Small intestine (tissue), 7 donors: ENCODE results near the gene TREML4. TPM values are rescaled to one million over a fixed set of nuclear protein-coding genes. Genes with fewer than 3 reads are reported as not detected.
A peak's percentile ranks its signal among the peaks of the same experiment; 100 is the strongest.
"Not testable (repeated sequence)": the region's sequence is repeated elsewhere in the genome, so short reads cannot be mapped to it uniquely, and the experiment has no call there.

Experiments used
- DNase-seq, 2 donors: peaks; one replicate each; pipeline versions ENCODE4 v3.0.0 to v3.0.0-alpha.2; 2013
- FAIRE-seq: peaks from 2 replicates; lab custom pipeline; 2012; peaks lifted over from hg19 to GRCh38; lab: Jason Lieb, UNC
- H3K27ac ChIP-seq, 3 donors: one replicate each; pipeline ENCODE4 v1.5.1; 2013; ENCODE audit warnings: low read length in 2 of 3, mild to moderate bottlenecking in 2 of 3, control low read depth in 1 of 3, inconsistent platforms in 1 of 3, low read depth in 1 of 3, moderate library complexity in 1 of 3
- H3K27me3 ChIP-seq, 3 donors: one replicate each; pipeline ENCODE4 v1.6.1; 2013; ENCODE audit warnings: low read length in 3 of 3, inconsistent platforms in 1 of 3; ENCODE audit not compliant: control insufficient read depth in 3 of 3, insufficient read depth in 3 of 3
- H3K36me3 ChIP-seq, 3 donors: one replicate each; pipeline ENCODE4 v1.6.1; 2013; ENCODE audit warnings: low read length in 3 of 3, inconsistent platforms in 1 of 3, low read depth in 1 of 3, mild to moderate bottlenecking in 1 of 3, moderate library complexity in 1 of 3; ENCODE audit not compliant: control insufficient read depth in 3 of 3, insufficient read depth in 2 of 3
- H3K4me1 ChIP-seq, 3 donors: one replicate each; pipeline ENCODE4 v1.6.1; 2013; ENCODE audit warnings: low read length in 2 of 3, inconsistent platforms in 1 of 3, low read depth in 1 of 3, mild to moderate bottlenecking in 1 of 3, moderate library complexity in 1 of 3; ENCODE audit not compliant: control insufficient read depth in 3 of 3, insufficient read depth in 2 of 3
- H3K4me3 ChIP-seq, 3 donors: one replicate each; pipeline ENCODE4 v1.5.1; 2013; ENCODE audit warnings: low read length in 3 of 3, control low read depth in 1 of 3, inconsistent platforms in 1 of 3, low read depth in 1 of 3, mild to moderate bottlenecking in 1 of 3, moderate library complexity in 1 of 3
- H3K9me3 ChIP-seq, 2 donors: one replicate each; pipeline ENCODE4 v1.6.1; 2013; ENCODE audit warnings: low read depth in 1 of 2, low read length in 1 of 2; ENCODE audit not compliant: control insufficient read depth in 2 of 2, insufficient read depth in 1 of 2
- WGBS, 3 donors: extraction: QIAGEN DNeasy Blood & Tissue Kit; methylation state at CpG; one replicate each; pipeline ENCODE4 v1.1.7; 2013; 5-methylcytosine and 5-hydroxymethylcytosine counted together
- polyA plus RNA-seq, 4 donors: library from polyadenylated mRNA; stranded (reverse) in 3 of 4; unstranded in 1 of 4; fragments of 200-250 nt in 3 of 4; fragments of 120-200 nt in 1 of 4; gene quantifications; one replicate each; pipeline versions ENCODE4 v1.2.1 to v1.2.3, GENCODE V29; 2013
- donor health status: healthy with polysubstance abuse.
- donor health status: control.
- donor health status: control.
- donor health status: Bipolar disorder and iron deficiency.
- donor health status: healthy.

TREML4 gene
- polyA plus RNA-seq, 4 donors, result not detected

DNA sequence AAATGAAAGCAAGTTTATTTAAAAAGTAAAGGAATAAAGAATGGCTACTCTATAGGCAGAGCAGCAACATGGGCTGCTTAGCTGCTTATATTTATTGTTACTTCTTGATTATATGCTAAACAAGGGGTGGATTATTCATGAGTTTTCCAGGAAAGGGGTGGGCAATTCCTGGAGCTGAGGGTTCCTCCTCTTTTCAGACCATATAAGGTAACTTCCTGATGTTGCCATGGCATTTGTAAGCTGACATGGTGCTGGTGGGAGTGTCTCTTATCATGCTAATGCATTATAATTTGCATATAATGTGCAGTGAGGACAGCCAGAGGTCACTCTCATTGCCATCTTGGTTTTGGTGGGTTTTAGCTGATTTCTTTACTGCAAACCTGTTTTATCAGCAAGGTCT is 39.1 kb upstream of the TREML4 start:
- H3K4me1 ChIP-seq, DNase-seq, H3K9me3 ChIP-seq, H3K4me3 ChIP-seq, H3K27ac ChIP-seq, H3K36me3 ChIP-seq, FAIRE-seq: not testable (repeated sequence)
- H3K27me3 ChIP-seq, result peaks cover 0 to 18% (median 0%) of the 10 kb centered on the region in 3 donors

GRCh38 chr6:41189967-41190366 is 38.2 kb upstream of the TREML4 start:
- Histone ChIP-seq H3K9me3 (peaks cover 0 to 9% of the 10 kb centered on the region in 2 donors), H3K36me3 (no peaks in the 10 kb centered on the region), H3K4me1 (no peaks in the 10 kb centered on the region), H3K27me3 (peaks cover 0 to 21% (median 0%) of the 10 kb centered on the region in 3 donors), H3K27ac (no peak overlapping the region), H3K4me3 (no peak overlapping the region)
- DNase-seq (no peak), FAIRE-seq (no peak)
- 92 to 98% (median 94%) methylated on average over 2 of the region's 2 CpGs for WGBS, 3 donors

GRCh38 chr6:41190791-41191190 is 37.4 kb upstream of the TREML4 start:
- H3K4me1 ChIP-seq, result no peaks in the 10 kb centered on the region
- no peak for DNase-seq
- H3K27me3 ChIP-seq, result peaks cover 0 to 25% (median 0%) of the 10 kb centered on the region in 3 donors
- no peak for FAIRE-seq
- no peak overlapping the region for H3K4me3 ChIP-seq
- 66 to 76% (median 73%) methylated on average over 3 of the region's 3 CpGs for WGBS, 3 donors
- peaks cover 0 to 9% of the 10 kb centered on the region in 2 donors for H3K9me3 ChIP-seq
- no peaks in the 10 kb centered on the region for H3K36me3 ChIP-seq
- H3K27ac ChIP-seq, result no peak overlapping the region

DNA sequence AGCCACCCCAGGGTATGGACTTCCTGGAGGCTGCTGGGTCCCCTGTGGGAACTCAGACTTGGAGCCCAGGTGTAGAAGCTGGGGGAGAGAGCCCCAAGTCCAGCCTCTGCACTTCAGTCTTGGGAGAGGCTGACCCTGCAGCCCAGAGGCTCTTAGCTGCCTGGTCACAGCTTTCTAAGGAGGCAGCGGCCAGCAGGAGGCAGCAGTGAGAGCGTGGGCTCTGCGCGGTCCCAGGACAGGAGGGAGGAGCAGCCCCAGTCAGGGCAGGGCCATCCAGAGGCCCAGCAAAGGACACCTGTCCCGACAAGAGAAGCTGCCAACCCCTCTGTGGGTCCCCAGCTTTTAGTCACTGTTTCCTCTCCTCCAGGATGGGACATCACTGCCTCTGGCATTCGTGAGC is 36.6 kb upstream of the TREML4 start:
- Histone ChIP-seq H3K36me3 (no peaks in the 10 kb centered on the region), H3K27ac (no peak overlapping the region), H3K4me3 (no peak overlapping the region), H3K4me1 (no peaks in the 10 kb centered on the region), H3K27me3 (peaks cover 0 to 25% (median 0%) of the 10 kb centered on the region in 3 donors), H3K9me3 (peaks cover 0 to 9% of the 10 kb centered on the region in 2 donors)
- DNase-seq, result peak in 1 of 2 donors; percentile 29
- WGBS, 3 donors, result 20 to 30% (median 27%) methylated on average over 4 to 6 of the region's 6 CpGs
- no peak for FAIRE-seq

- Histone ChIP-seq H3K4me3 (no peak overlapping the region), H3K4me1 (no peaks in the 10 kb centered on the region), H3K27me3 (peaks cover 0 to 28% (median 0%) of the 10 kb centered on the region in 3 donors), H3K9me3 (peaks cover 0 to 9% of the 10 kb centered on the region in 2 donors), H3K27ac (no peak overlapping the region), H3K36me3 (no peaks in the 10 kb centered on the region)
- FAIRE-seq, result no peak
- WGBS, 3 donors, result 70 to 73% (median 72%) methylated on average over 5 of the region's 5 CpGs
- no peak for DNase-seq
Observed at GRCh38 chr6:41193171-41193734, 34.9 kb upstream of the TREML4 start.

DNA sequence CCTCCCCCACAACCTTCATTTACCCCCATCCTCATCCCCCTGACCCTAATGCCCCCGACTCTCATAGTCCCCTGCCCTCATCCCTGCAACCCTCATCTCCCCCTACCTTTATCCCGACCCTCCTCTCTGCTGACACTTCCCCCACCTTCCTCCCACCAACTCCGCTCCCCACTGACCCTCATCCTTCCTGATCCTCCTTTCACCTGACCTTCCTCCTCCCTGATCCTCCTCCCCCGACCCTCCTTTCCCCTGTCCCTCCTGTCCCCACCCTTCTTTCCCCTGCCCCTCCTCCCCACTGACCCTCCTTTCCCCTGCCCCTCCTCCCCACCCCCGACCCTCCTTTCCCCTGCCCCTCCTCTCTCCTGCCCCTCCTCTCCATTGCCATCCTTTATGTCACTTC is 34.3 kb upstream of the TREML4 start:
- no peaks in the 10 kb centered on the region for H3K4me1 ChIP-seq
- no peak for DNase-seq
- FAIRE-seq, result no peak
- peaks cover 0 to 26% (median 0%) of the 10 kb centered on the region in 3 donors for H3K27me3 ChIP-seq
- H3K27ac ChIP-seq, result no peak overlapping the region
- H3K9me3 ChIP-seq, result peaks cover 0 to 9% of the 10 kb centered on the region in 2 donors
- no peaks in the 10 kb centered on the region for H3K36me3 ChIP-seq
- H3K4me3 ChIP-seq, result no peak overlapping the region
- WGBS, 3 donors, result 40 to 60% (median 56%) methylated on average over 5 of the region's 5 CpGs

- H3K36me3 ChIP-seq, result no peaks in the 10 kb centered on the region
- peaks cover 0 to 8% of the 10 kb centered on the region in 2 donors for H3K9me3 ChIP-seq
- H3K4me3 ChIP-seq, result no peak overlapping the region
- DNase-seq (no peak), FAIRE-seq (no peak)
- 88 to 92% (median 89%) methylated on average over 3 of the region's 3 CpGs for WGBS, 3 donors
- no peak overlapping the region for H3K27ac ChIP-seq
- peaks cover 0 to 26% (median 0%) of the 10 kb centered on the region in 3 donors for H3K27me3 ChIP-seq
- no peaks in the 10 kb centered on the region for H3K4me1 ChIP-seq
Observed at GRCh38 chr6:41194386-41194785, 33.8 kb upstream of the TREML4 start.

- no peak overlapping the region for H3K4me3 ChIP-seq
- DNase-seq, result no peak
- H3K4me1 ChIP-seq, result peaks cover 0 to 9% (median 2%) of the 10 kb centered on the region in 3 donors
- 90 to 96% (median 96%) methylated on average over 3 of the region's 3 CpGs for WGBS, 3 donors
- H3K9me3 ChIP-seq, result no peaks in the 10 kb centered on the region
- no peaks in the 10 kb centered on the region for H3K36me3 ChIP-seq
- no peak overlapping the region for H3K27ac ChIP-seq
- H3K27me3 ChIP-seq, result peaks cover 0 to 18% (median 0%) of the 10 kb centered on the region in 3 donors
- no peak for FAIRE-seq
Observed at GRCh38 chr6:41197234-41197633, 30.9 kb upstream of the TREML4 start.
